Hepatocyte (in vitro differentiated cells): Measurements from ENCODE around the gene KRT35.

Experiments used
- EZH2 ChIP-seq: fragments of 200-600 bp; sonication (generic); IDR thresholded peaks from 2 replicates; pipeline ENCODE4 v1.6.1; 2016; ENCODE audit warnings: antibody characterized with exemption, mild to moderate bottlenecking, borderline replicate concordance
- EZH2phosphoT487 ChIP-seq: fragments of 200-600 bp; sonication (generic); IDR thresholded peaks from one replicate; pipeline ENCODE4 v1.6.1; 2018; ENCODE audit warnings: antibody characterized with exemption, mild to moderate bottlenecking, low read depth, moderate library complexity; ENCODE audit not compliant: unreplicated experiment, severe bottlenecking
- TF ChIP-seq, protein P1 (sequence below): fragments of 200-600 bp; sonication (generic); IDR thresholded peaks from 2 replicates; pipeline ENCODE4 v1.5.1; 2016; ENCODE audit warnings: antibody characterized with exemption, mild to moderate bottlenecking; ENCODE audit not compliant: poor library complexity

- TF ChIP-seq, protein P1, sequence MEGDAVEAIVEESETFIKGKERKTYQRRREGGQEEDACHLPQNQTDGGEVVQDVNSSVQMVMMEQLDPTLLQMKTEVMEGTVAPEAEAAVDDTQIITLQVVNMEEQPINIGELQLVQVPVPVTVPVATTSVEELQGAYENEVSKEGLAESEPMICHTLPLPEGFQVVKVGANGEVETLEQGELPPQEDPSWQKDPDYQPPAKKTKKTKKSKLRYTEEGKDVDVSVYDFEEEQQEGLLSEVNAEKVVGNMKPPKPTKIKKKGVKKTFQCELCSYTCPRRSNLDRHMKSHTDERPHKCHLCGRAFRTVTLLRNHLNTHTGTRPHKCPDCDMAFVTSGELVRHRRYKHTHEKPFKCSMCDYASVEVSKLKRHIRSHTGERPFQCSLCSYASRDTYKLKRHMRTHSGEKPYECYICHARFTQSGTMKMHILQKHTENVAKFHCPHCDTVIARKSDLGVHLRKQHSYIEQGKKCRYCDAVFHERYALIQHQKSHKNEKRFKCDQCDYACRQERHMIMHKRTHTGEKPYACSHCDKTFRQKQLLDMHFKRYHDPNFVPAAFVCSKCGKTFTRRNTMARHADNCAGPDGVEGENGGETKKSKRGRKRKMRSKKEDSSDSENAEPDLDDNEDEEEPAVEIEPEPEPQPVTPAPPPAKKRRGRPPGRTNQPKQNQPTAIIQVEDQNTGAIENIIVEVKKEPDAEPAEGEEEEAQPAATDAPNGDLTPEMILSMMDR: no peak
- TF ChIP-seq EZH2: no peak
- TF ChIP-seq EZH2phosphoT487: no peak
Measured at GRCh38 chr17:41478237-41478636, 2.7 kb downstream of the KRT35 start.
